ENCODE data around the gene NOB1.
"Not testable (repeated sequence)": the region's sequence is repeated elsewhere in the genome, so short reads cannot be mapped to it uniquely, and the experiment has no call there.

The NOB1 gene

DNA sequence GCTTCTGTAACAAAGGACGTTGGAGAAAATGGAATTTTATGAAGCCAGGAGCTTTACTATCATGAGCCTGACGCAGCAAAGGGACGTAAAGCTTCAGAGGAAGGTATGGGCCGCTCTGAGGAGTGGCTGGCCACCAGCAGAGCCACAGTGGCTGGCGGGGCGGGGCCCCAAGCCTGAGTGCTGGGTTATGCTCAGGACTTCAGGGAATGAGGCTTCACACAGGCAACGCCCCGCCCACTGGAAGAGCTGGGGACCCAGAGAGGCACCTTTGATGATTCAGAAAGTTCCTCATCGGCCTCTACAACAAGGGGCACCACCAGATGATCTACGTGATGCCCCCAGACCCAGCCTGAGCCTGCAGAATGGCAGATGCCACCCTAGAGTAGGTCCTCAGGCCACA lies 8.8 kb downstream of the NOB1 start:
- no peak for DNase-seq (ENCODE audit: low read depth)
- no peak overlapping the region for H3K4me3 ChIP-seq (ENCODE audit: low read depth, low read length)
- TF ChIP-seq CTCF (IDR thresholded peaks at IDR 0.05; ENCODE audit: control insufficient read depth, extremely low read depth, insufficient read depth) = no peak

DNA sequence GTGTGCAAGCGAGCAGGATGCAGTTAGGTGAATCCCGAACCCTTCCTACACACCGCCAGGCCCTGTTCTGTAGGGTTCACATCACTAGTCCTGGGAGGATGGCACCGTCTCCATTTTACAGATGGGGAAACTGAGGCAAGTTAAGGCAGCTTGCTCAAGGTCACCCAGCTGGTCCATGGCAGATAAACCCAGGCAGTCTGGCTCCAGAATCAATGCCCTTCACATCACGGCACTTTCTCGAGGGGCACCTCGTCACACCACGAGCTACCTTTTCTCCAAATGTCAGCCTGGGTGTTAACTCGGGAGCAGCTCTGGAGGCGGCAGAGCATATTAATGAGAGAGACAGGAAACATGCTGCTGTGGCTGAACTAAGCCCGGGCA lies 9.5 kb downstream of the NOB1 start:
- no peak overlapping the region for H3K4me3 ChIP-seq (ENCODE audit: low read depth, low read length)
- DNase-seq (ENCODE audit: low read depth) = no peak
- TF ChIP-seq CTCF (IDR thresholded peaks at IDR 0.05; ENCODE audit: control insufficient read depth, extremely low read depth, insufficient read depth) = no peak

GRCh38 chr16:69744363-69745231 lies 10.1 kb downstream of the NOB1 start:
- no peak overlapping the region for H3K4me3 ChIP-seq (ENCODE audit: low read depth, low read length)
- DNase-seq (ENCODE audit: low read depth) = no peak
- TF ChIP-seq CTCF (IDR thresholded peaks at IDR 0.05; ENCODE audit: control insufficient read depth, extremely low read depth, insufficient read depth) = no peak

- no peak for DNase-seq (ENCODE audit: low read depth)
- H3K4me3 ChIP-seq (ENCODE audit: low read depth, low read length) = no peak overlapping the region
- TF ChIP-seq CTCF (IDR thresholded peaks at IDR 0.05; ENCODE audit: control insufficient read depth, extremely low read depth, insufficient read depth) = no peak
Measured at GRCh38 chr16:69741951-69742904, 12.5 kb downstream of the NOB1 start.

DNA sequence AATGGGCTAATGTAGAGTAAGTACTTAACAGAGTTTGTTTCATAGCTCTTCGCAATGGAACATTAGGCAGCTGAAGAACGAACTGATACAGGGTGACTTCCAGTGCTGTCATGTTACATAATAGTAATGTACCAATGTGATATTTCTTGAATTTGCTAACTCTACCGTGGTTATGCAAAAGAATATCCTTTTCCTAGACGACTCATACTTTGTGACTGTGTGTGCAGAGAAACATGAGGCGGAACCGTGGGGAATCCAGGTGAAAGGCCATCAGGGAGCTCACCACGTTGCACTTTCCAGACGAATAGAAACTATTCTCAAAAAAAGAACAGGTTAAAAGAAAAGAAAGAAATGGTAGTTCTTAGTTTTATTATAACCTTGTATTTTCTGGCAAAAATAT lies 13.2 kb downstream of the NOB1 start:
- no peak for TF ChIP-seq CTCF (IDR thresholded peaks at IDR 0.05; ENCODE audit: control insufficient read depth, extremely low read depth, insufficient read depth)
- H3K4me3 ChIP-seq (ENCODE audit: low read depth, low read length) = no peak overlapping the region
- no peak for DNase-seq (ENCODE audit: low read depth)

DNA sequence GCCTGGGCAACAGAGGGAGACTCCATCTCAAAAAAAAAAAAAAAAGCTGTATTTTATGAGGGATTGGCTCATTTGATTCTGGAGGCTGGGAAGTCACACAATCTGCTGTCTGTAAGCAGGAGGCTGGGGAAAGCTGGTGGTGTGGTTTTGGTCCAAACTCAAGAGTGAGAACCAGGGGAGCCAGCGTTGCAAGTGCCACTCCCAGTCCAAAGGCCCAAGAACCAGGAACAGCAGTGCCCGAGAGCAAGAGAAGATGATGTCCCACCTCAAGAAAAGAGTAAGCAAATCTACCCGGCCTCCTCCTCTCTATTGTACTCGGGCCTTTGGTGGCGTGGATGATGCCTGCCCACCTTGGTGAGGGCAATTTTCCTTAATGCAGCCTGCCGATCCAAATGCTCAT lies 22.6 kb downstream of the NOB1 start:
- H3K4me3 ChIP-seq (ENCODE audit: low read depth, low read length) = no peak overlapping the region
- no peak for DNase-seq (ENCODE audit: low read depth)
- no peak for TF ChIP-seq CTCF (IDR thresholded peaks at IDR 0.05; ENCODE audit: control insufficient read depth, extremely low read depth, insufficient read depth)

DNA sequence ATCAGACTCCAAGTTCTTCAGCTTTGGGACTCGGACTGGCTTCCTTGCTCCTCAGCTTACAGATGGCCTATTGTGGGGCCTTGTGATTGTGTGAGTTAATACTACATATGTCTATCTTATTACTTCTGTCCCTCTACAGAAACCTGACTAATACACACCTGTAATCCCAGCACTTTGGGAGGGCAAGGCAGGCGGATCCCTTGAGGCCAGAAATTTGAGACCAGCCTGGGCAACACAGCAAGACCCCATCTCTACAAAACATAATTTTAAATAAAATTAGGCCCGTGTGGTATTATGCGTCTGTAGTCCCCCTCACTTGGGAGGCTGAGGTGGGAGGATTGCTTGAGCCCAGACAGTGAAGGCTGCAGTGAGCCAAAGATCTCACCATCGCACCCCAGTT lies 23.4 kb downstream of the NOB1 start:
- DNase-seq (ENCODE audit: low read depth); H3K4me3 ChIP-seq (ENCODE audit: low read depth, low read length): not testable (repeated sequence)

DNA sequence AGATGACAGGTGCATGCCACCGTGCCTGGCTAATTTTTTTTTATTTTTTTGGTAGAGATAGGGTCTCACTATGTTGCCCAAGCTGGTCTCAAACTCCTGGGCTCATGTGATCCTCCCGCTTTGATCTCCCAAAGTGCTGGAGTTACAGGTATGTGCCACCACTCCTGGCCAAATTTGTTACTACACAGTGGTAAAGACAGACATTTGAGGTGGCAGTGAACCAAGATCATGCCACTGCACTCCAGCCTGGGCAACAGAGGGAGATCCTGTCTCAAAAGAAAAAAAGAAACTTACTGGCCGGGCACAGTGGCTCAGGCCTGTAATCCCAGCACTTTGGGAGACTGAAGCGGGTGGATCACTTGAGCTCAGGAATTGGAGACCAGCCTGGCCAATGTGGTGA lies 25.7 kb downstream of the NOB1 start:
- DNase-seq (ENCODE audit: low read depth); H3K4me3 ChIP-seq (ENCODE audit: low read depth, low read length): not testable (repeated sequence)

All from LNCaP clone FGC (cell line).